AG04450 (cell line): Measurements from ENCODE around the gene KCNQ4. TPM values are rescaled to one million over a fixed set of nuclear protein-coding genes. Genes with fewer than 3 reads are reported as not detected.

Experiments
- CTCF ChIA-PET: fragments of 300-600, 350-600 bp; formaldehyde crosslinking; extraction: SDS; loops from one replicate; lab custom pipeline; 2022; ENCODE audit warnings: antibody characterized with exemption, inconsistent platforms; lab: Charles Lee
- POLR2A ChIA-PET: fragments of 350-600 bp; formaldehyde crosslinking; extraction: SDS; loops from one replicate; lab custom pipeline; 2021; ENCODE audit warnings: antibody characterized with exemption, inconsistent platforms; lab: Yijun Ruan, JAX
- DNase-seq: peaks from one replicate; pipeline ENCODE4 v3.0.0-alpha.2; 2011; ENCODE audit warnings: low read depth, low spot score
- H3K27ac ChIP-seq: one replicate; pipeline ENCODE4 v1.5.1; 2012; ENCODE audit warnings: low read depth, low read length, control low read depth
- H3K27me3 ChIP-seq: one replicate; pipeline ENCODE4 v1.6.0; 2012; ENCODE audit warnings: low read length; ENCODE audit not compliant: control insufficient read depth, insufficient read depth
- H3K4me3 ChIP-seq: 2 replicates; pipeline ENCODE4 v1.5.1; 2011; ENCODE audit warnings: mild to moderate bottlenecking, low read depth, low read length, control low read depth
- H3K9me3 ChIP-seq: 2 replicates; pipeline ENCODE4 v1.5.1; 2012; ENCODE audit warnings: low read length; ENCODE audit not compliant: control insufficient read depth, insufficient read depth
- CTCF ChIP-seq: IDR thresholded peaks from 2 replicates; pipeline ENCODE4 v1.5.1; 2011; ENCODE audit warnings: low read depth, low read length, control low read depth, inconsistent platforms
- polyA plus RNA-seq: library from polyadenylated mRNA; depleted of rRNA; stranded (reverse); fragments of >200 nt; gene quantifications from 2 replicates; pipeline ENCODE4 v1.2.3, GENCODE V29; 2011

Gene KCNQ4
- polyA plus RNA-seq, 1 experiment, result not detected

- ChIA-PET CTCF (interaction anchor here (1.4 kb wide), 1 partner anchor 12 kb away, joined by 4 read pairs; no protein-coding TSS in a partner anchor), POLR2A (no interaction called here)
Observed at GRCh38 chr1:40837601-40838000, 54.0 kb downstream of the KCNQ4 start.

GRCh38 chr1:40838045-40838979 is 54.7 kb downstream of the KCNQ4 start:
- ChIA-PET CTCF (interaction anchor here (1.4 kb wide), 1 partner anchor 12 kb away, joined by 4 read pairs; no protein-coding TSS in a partner anchor), POLR2A (no interaction called here)
- TF ChIP-seq CTCF, result no peak
- H3K27me3 ChIP-seq, result peaks cover 24% of the 10 kb centered on the region
- DNase-seq, result no peak
- peaks cover 17% of the 10 kb centered on the region for H3K9me3 ChIP-seq
- H3K27ac ChIP-seq, result no peak overlapping the region
- no peak overlapping the region for H3K4me3 ChIP-seq

More at GRCh38 chr1:40837601-40838000, 54.0 kb downstream of the KCNQ4 start:
- H3K4me3 ChIP-seq, result no peak overlapping the region
- peaks cover 14% of the 10 kb centered on the region for H3K9me3 ChIP-seq
- TF ChIP-seq CTCF, result no peak
- H3K27me3 ChIP-seq, result peaks cover 17% of the 10 kb centered on the region
- DNase-seq, result no peak
- no peak overlapping the region for H3K27ac ChIP-seq

GRCh38 chr1:40838980-40839942 is 55.7 kb downstream of the KCNQ4 start:
- TF ChIP-seq CTCF, result no peak
- CTCF ChIA-PET, result interaction anchor here (0.9 kb wide), 1 partner anchor 14 kb away, joined by 3 read pairs; no protein-coding TSS in a partner anchor
- H3K27me3 ChIP-seq, result peaks cover 29% of the 10 kb centered on the region
- H3K27ac ChIP-seq, result no peak overlapping the region
- peaks cover 17% of the 10 kb centered on the region for H3K9me3 ChIP-seq
- POLR2A ChIA-PET, result no interaction called here
- no peak for DNase-seq
- H3K4me3 ChIP-seq, result no peak overlapping the region

- H3K4me3 ChIP-seq, result no peak overlapping the region
- H3K27ac ChIP-seq, result no peak overlapping the region
- no peak for TF ChIP-seq CTCF
- no peak for DNase-seq
- peaks cover 29% of the 10 kb centered on the region for H3K27me3 ChIP-seq
- ChIA-PET POLR2A (no interaction called here), CTCF (interaction anchor here (0.9 kb wide), 1 partner anchor 14 kb away, joined by 3 read pairs; no protein-coding TSS in a partner anchor)
- H3K9me3 ChIP-seq, result peaks cover 17% of the 10 kb centered on the region
Observed at GRCh38 chr1:40839943-40840335, 56.4 kb downstream of the KCNQ4 start.
